ENCODE data around the gene DET1.
A peak's percentile ranks its signal among the peaks of the same experiment; 100 is the strongest.
"Not testable (repeated sequence)": the region's sequence is repeated elsewhere in the genome, so short reads cannot be mapped to it uniquely, and the experiment has no call there.

DET1 gene

DNA sequence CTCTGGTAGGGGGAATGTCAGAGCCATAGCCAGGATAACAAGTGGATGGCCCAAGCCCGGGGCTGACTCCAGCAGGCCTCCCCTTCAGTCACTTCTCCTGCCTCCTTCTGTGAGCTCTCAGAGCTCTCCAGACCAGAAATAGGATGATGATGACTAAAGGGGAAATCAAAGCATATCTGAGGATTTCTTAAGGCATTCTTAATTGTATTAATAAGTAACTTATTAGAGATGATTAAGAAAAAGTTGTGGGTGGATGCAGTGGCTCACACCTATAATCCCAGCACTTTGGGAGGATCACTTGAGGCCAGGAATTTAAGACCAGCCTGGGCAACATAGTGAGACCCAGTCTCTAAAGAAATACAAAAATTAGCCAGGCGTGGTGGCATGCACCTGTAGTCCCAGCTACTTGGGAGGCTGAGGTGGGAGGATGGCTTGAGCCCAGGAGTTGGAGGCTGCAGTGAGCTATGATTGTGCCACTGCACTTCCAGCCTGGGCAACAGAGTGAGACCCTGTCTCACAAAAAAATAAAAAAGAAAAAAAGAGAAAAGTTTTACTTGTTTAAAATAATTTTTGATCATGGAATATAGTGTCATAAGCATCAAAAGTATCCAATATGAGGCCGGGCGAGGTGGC is 72.7 kb downstream of the DET1 start:
- H3K27ac Mint-ChIP-seq, H3K4me1 Mint-ChIP-seq, H3K27me3 Mint-ChIP-seq, H3K9me3 Mint-ChIP-seq, DNase-seq, H3K4me3 Mint-ChIP-seq: not testable (repeated sequence)
- H3K36me3 Mint-ChIP-seq: peaks cover 23% of the 10 kb centered on the region
- CTCF ChIA-PET: interaction anchor here (1.1 kb wide), 1 partner anchor 142 kb away, joined by 4 read pairs; no protein-coding TSS in a partner anchor

DNA sequence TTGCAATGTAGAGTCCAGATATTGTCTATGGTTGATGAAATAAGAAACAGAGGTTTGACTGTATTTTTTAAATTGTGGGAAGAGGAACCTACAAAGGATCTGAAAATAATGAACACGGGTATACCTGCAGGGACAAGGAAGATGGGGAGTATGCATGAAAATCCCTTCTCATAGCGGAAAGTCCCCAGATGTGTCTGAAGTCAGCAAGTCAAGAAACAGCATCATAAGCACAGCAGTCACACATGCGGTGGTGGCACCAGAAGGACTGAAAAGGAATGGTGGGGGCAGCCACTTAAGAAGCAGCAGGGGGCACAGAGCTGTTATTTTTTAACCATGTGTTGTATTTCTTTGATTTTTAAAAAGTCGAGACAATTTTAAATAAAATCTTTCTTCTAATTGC is 74.3 kb downstream of the DET1 start:
- Mint-ChIP-seq H3K27me3 (no peaks in the 10 kb centered on the region), H3K4me1 (no peaks in the 10 kb centered on the region), H3K36me3 (peaks cover 20% of the 10 kb centered on the region), H3K27ac (no peak overlapping the region), H3K9me3 (no peaks in the 10 kb centered on the region), H3K4me3 (no peak overlapping the region)
- CTCF ChIA-PET: no interaction called here
- DNase-seq: no peak

DNA sequence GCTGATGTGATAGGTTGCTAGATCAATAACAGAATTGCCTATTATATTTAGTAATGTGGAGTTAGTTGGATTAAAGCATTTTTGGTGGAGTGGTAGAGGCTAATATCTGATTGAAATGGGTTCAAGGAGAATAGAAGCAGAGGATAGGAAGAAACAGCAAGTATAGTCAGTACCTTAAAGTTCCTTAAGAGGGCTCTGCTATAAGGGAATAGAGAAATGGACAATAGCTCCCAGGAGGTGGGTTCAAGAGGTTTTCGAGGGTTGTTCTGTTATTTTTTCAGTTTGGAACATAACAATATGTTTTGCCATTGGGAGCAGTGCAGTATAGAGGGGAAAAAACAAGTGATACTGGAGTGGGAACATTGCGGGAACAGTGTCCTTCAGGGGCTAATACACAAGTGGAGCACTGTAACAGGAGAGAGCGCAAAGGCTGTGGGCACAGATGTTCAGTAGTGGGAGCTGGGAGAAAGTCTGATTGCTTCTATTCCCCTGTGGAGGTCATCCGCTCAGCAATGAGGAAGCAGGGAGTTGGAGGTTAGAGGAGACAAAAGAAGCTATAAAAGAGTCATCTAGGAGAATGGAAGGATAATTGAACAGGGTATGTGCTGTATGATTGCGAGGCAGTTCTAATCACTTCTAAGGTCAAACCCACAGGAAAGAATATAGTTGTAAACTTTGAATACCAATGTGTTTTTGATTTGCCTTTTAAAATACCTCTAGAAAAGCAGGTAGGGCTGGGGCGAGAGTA is 75.7 kb downstream of the DET1 start:
- Mint-ChIP-seq H3K27ac (no peak overlapping the region), H3K4me3 (no peak overlapping the region), H3K27me3 (no peaks in the 10 kb centered on the region), H3K9me3 (no peaks in the 10 kb centered on the region), H3K36me3 (peaks cover 11% of the 10 kb centered on the region), H3K4me1 (peaks cover 13% of the 10 kb centered on the region)
- no peak for DNase-seq
- CTCF ChIA-PET: interaction anchor here (1.8 kb wide), 1 partner anchor 20 kb away, joined by 4 read pairs; no protein-coding TSS in a partner anchor

DNA sequence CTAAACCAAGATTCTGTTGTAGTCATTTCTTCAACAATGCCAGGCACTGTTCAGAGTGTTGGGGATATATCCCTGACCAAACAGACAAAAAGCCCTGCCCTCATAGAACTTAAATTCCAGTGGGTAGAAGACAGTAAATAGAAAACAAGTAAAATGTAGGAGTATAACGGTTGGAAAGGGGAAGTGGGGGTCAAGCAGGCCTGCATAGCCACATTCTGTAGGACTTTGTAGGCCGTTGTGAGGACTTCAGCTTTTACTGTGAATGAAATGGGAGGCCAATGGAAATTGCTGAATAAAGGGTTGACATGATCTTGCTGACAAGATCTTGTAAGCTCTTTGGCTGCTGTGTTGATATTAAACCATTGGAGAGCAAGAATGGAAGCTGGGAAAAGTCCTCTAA is 77.2 kb downstream of the DET1 start:
- Mint-ChIP-seq H3K27me3 (no peaks in the 10 kb centered on the region), H3K36me3 (peaks cover 11% of the 10 kb centered on the region), H3K4me1 (peaks cover 20% of the 10 kb centered on the region), H3K4me3 (no peak overlapping the region), H3K27ac (no peak overlapping the region), H3K9me3 (no peaks in the 10 kb centered on the region)
- no peak for DNase-seq
- CTCF ChIA-PET: interaction anchor here (1.6 kb wide), 1 partner anchor 14 kb away, joined by 4 read pairs; no protein-coding TSS in a partner anchor

DNA sequence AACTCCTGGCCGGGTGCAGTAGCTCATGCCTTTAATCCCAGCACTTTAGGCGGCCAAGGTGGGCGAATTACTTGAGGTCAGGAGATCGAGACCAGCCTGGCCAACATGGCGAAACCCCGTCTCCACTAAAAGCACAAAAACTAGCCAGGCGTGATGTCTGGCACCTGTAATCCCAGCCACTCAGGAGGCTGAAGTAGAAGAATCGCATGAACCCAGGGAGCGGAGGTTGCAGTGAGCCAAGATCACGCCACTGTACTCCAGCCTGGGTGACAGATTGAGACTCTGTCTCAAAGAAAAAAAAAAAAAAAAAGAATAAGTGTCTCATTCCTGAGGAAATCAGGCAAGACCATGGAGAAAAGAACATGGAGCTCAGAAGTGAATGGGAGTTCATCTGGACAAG is 77.8 kb downstream of the DET1 start:
- H3K4me1 Mint-ChIP-seq: peaks cover 24% of the 10 kb centered on the region
- peaks cover 15% of the 10 kb centered on the region for H3K36me3 Mint-ChIP-seq
- not testable (repeated sequence) for H3K27ac Mint-ChIP-seq, DNase-seq, H3K9me3 Mint-ChIP-seq, H3K27me3 Mint-ChIP-seq
- CTCF ChIA-PET: interaction anchor here (1.6 kb wide), 1 partner anchor 14 kb away, joined by 4 read pairs; no protein-coding TSS in a partner anchor
- peak overlapping the region; percentile 82 for H3K4me3 Mint-ChIP-seq

GRCh38 chr15:88467935-88468528 is 78.4 kb downstream of the DET1 start:
- Mint-ChIP-seq H3K9me3 (no peaks in the 10 kb centered on the region), H3K4me3 (peak overlapping the region; percentile 82)
- CTCF ChIA-PET: interaction anchor here (0.8 to 1.7 kb wide), 3 partner anchors 9 to 170 kb away, joined by 3 to 5 read pairs (median 5); partner anchors contain the start of gene ISG20

GRCh38 chr15:88467073-88467934 is 79.2 kb downstream of the DET1 start, which contains the start of the genes MRPL46 and MRPS11:
MRPL46 (minus strand) TSS chr15:88467388; CDS start chr15:88467377, 11 bp downstream.
MRPS11 (plus strand) TSS chr15:88467708; CDS start chr15:88467718, 10 bp downstream.
- CTCF ChIA-PET: interaction anchor here (0.8 to 1.7 kb wide), 5 partner anchors 10 to 171 kb away, joined by 3 to 5 read pairs (median 5); partner anchors contain the start of gene ISG20
- peaks cover 20% of the 10 kb centered on the region for H3K36me3 Mint-ChIP-seq
- peaks cover 24% of the 10 kb centered on the region for H3K4me1 Mint-ChIP-seq
- DNase-seq: peak; percentile 92
- H3K27ac Mint-ChIP-seq: peak within 1 kb of the TSS; percentile 96
- peak within 1 kb of the TSS; percentile 82 for H3K4me3 Mint-ChIP-seq
- H3K27me3 Mint-ChIP-seq: no peaks in the 10 kb centered on the region
- H3K9me3 Mint-ChIP-seq: no peaks in the 10 kb centered on the region

More at GRCh38 chr15:88467935-88468528, 78.4 kb downstream of the DET1 start:
- peaks cover 24% of the 10 kb centered on the region for H3K4me1 Mint-ChIP-seq
- no peaks in the 10 kb centered on the region for H3K27me3 Mint-ChIP-seq
- DNase-seq: peak; percentile 30
- H3K27ac Mint-ChIP-seq: peak overlapping the region; percentile 96
- peaks cover 21% of the 10 kb centered on the region for H3K36me3 Mint-ChIP-seq

DNA sequence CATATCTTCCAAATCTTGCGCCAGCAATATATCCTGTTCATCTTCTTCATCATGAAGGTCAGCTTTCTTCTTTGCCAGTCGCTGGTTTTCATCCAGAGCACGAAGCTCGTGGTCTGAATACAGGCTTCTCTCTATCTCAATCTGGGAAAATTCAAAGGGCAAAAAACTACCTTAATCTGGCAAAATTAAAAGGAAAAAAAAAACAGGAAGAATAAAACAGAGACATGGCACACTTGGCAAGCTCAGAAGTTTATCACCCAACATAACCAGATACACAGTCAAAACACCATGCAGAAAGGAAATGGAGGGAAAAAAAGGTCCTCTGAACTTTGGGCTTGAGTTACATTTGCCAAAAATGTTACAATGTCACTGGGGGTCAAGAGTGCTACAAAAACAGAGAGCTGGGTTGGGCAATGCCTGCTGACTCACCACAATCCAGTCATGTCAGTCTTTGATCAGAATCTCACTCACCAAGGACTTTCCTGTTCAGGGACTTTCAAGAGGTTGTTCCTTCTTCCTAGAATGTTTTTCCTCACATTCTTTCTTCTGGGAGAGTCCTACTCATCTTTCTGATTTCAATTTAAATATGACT is 80.8 kb downstream of the DET1 start:
- no peak for DNase-seq
- peaks cover 24% of the 10 kb centered on the region for H3K4me1 Mint-ChIP-seq
- H3K9me3 Mint-ChIP-seq: no peaks in the 10 kb centered on the region
- CTCF ChIA-PET: no interaction called here
- H3K36me3 Mint-ChIP-seq: peaks cover 19% of the 10 kb centered on the region
- H3K27ac Mint-ChIP-seq: peak overlapping the region; percentile 28
- peak overlapping the region; percentile 82 for H3K4me3 Mint-ChIP-seq
- no peaks in the 10 kb centered on the region for H3K27me3 Mint-ChIP-seq

- Mint-ChIP-seq H3K27ac (no peak overlapping the region), H3K4me1 (peaks cover 24% of the 10 kb centered on the region), H3K4me3 (no peak overlapping the region), H3K36me3 (peaks cover 27% of the 10 kb centered on the region), H3K27me3 (no peaks in the 10 kb centered on the region), H3K9me3 (no peaks in the 10 kb centered on the region)
- CTCF ChIA-PET: interaction anchor here (1.1 kb wide), 1 partner anchor 14 kb away, joined by 3 read pairs; no protein-coding TSS in a partner anchor
- DNase-seq: no peak
These were observed 82.5 kb downstream of the DET1 start for GRCh38 chr15:88463870-88464532.
